NCI-H187 treated with DMSO at 0.1 percent for 48 hours (cell line): ENCODE data around the gene LRRC8D.

Experiments used
- DNase-seq: peaks from one replicate; lab custom pipeline; 2025; lab: John Stamatoyannopoulos, UW

LRRC8D gene

DNA sequence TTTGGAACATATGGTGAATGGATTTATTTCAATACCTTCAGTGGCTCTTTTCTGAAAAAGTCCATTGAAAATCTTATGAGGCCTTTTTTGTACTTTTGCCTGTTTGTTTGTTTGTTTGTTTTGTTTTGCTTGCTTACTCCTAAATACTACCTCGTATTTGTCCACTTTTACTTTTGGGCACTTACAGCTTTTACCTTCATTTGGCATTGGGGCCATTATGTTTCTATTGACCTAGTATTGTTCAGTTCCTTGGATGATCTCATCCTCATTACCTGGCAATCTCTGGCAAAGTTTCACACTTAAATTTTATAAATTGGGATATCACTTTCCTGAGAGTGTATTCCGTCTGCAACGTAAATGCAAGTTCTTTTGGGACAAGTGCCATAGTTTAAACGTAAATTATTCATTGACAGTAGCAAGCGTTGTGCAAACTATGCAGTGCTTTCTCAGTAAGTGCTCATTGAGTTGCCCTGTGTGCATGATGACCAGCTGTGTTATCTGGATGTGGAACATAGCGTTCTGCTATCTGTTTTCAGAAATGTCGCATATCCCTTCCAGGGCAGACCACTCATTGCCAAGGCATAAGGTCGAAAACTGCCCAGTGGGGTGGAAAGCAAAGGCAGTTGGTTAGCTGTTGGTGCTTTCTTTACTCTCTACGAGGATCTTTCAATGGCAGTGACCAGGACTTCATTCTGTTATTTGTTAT lies 51.1 kb downstream of the LRRC8D start:
- no peak for DNase-seq

DNA sequence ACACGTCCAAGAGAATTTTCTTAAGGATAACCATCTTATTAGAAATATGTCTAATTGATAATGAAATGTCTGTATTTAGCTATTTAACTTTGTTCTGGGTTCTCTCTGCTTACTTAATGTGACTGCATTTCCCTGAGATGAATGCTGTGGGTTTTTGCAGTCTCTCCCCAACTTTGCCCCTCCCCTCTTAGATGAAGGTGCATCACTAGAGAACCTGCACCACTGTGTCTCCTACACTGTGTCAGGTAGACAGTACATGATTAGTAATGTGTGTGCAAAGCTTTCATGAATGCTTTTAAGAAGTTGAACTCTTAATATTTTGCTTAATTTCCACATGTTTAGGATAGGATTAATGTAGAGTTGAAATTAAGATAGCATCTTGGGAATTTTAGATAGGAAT lies 51.7 kb downstream of the LRRC8D start:
- no peak for DNase-seq

- no peak for DNase-seq
Measured at GRCh38 chr1:89873288-89873687, 52.5 kb downstream of the LRRC8D start.

DNA sequence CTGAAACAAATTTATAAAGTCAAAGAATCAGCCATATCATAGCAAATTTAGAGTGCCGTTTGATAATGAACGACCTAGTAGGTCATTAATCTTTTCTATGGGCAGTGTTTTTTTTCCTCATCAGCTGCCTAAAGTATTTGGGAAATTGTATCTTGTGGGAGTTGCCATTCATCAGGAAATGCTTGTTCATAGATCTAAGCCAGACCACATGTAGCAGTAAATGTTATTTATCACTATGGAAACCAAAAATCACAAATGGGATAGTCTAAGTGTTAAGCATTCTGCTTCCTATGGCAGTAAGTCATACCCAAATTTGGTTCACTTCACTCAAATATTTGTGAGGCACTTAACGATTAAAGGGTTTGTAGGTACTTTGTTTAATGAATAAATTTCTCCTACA lies 52.9 kb downstream of the LRRC8D start:
- no peak for DNase-seq

DNA sequence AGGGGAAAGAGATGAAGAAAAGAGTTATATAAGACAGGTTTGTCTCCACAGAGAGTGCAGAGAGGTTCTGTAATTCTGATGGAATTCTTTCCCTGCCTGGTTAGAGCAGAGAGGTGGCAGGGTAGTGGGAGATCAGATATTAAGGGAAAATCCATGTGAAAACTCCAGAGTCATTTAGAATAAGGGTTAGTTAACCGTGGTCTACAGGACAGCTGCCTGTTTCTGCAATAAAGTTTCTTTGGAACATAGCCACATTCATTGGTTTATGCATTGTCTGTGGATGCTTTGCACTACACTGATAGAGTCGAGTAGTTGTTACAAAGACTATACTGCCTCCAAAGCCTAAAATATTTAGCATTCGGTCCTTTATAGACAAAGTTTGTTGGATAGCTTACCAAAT lies 55.6 kb downstream of the LRRC8D start:
- no peak for DNase-seq

GRCh38 chr1:89877756-89878155 lies 56.9 kb downstream of the LRRC8D start:
- DNase-seq, result no peak

- no peak for DNase-seq
Measured at GRCh38 chr1:89878256-89878655, 57.4 kb downstream of the LRRC8D start.

DNA sequence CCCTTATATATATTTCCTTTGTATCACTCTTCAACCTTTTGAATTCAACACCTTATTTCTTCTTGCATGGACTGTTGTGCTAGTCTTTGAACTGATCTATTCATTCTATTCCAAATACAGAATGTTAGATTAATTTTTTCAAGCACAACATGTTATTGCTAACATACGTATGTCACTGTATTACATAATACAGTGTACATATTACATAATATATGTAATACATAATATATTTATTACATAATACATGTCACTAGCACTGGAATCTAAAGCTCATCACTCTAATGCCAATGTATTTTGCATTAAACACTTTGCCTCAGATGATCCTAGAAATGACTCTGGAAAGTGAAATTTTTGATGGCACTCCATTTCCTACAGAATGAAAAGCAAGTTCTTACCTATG lies 59.8 kb downstream of the LRRC8D start:
- no peak for DNase-seq

- no peak for DNase-seq
Measured at GRCh38 chr1:89881415-89882058, 60.7 kb downstream of the LRRC8D start.

DNA sequence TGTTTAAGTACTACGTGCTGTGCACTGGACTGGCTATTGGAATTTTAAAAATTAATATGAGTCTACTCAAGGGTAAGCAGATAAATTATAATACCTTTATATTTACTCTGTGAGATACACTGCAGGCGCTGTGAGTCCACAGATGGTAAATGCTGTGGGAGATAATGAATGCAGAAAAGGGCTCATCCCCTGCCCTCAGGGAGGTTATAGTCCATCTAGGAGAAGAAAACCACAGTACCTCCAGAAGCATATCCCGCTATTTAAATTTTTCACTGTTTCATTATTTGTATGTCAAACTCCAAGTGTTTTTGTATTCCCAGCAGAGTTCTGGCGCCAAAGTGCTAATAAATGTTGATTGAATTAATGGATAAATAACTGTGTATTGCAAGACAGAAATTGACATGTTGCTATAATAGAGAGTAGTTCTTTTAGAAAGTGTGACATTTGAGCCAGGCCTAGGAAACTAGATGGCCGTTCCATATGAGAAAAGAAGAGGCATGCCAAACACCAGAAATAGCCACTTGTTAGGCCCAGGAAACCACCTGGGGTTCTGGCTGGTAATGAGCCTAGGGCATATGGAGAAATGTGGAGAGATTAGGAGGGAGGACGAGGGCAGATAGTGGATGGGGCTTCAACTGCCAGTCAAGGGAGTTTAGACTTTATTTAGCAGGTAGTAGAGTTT lies 61.7 kb downstream of the LRRC8D start:
- DNase-seq, result no peak

DNA sequence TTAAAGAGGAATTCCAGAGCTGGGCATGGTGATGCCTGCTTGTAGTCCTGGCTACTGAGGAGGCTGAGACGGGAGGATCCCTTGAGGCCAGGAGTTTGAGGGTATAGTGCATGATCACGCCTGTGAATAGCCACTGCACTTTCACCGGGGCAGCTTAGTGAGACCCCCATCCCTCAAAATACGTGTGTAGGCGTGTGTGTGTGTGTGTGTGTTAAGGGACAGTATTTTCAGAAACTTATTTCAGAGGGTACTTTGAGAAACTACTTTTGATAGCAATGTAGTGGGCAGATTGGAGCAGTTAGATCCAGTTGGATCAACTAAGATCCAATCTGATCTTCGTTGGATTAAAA lies 62.2 kb downstream of the LRRC8D start:
- DNase-seq, result no peak

DNA sequence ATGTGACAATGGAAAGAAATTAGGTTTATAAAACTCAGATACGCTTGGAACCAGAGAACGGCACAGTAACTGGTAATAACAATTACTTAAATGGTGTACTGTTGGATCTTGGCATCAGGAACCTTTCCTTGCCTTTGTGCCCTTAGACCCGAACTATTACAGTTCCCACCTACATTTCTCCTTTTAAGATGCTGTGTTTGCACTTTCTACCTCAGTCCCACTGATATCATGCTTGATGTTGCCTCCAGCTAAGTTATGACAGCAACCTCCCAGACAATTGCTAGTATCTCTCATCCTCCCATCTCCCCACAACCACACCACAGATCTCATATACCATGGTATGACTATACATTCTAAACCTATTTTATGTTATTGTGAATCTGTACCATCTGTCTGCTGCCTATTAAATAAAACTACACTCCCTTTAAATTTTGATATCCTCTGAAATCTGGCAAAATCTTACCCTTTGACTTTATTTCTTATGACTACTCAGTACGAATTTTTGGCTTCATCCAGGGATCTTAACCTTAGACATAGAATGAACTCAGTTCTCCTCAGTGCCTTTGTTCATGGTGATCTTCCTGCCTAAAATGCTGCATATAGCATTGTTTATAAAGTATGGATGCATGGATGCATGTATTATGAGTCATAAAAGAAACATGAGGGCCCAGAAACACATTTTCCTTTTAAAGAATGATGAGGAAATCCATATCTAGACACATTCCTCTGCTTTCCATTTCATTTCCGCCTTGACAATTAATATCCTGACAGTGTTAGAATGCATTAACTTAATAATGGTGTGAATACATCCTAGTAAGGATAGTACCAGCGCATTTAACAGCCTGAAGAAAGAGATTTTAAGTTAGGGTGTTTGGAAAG lies 64.1 kb downstream of the LRRC8D start:
- DNase-seq, result no peak

DNA sequence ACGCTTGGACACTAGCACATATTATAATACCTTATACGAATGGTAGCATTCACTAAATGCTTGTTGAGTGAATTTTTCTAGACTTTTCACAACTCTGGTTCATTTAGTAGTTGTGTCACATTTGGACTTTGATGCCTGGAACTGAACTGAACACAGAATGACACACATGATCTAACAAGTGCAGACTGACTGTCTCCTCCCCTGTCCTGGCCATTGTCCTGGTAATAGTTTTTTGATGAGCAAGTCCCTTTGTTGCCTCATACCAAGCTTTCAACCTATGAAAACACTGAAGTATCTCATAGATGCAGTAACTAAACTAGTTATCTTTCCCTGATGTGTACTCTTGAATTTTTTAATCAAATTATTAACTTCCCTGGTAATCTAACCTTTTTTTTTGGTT lies 66.4 kb downstream of the LRRC8D start:
- no peak for DNase-seq

DNA sequence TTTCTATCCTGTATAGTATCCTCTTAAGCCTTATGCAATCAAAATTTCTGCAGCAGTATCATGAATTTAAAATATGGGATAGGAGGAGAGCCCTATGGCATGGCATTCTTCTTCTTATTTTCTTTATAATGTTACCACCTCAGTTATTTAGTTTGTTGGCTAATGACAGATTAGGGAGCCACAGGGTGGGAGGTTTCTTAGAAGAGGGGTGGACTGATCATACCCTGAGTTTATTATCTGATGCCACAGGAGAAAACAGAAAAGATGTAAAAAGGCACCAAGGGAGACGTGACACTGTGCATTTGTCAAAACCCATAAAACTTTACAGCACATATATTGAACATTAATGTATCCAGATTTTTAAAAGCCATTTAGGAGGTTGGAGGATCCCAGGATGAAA lies 66.9 kb downstream of the LRRC8D start:
- DNase-seq, result no peak

DNA sequence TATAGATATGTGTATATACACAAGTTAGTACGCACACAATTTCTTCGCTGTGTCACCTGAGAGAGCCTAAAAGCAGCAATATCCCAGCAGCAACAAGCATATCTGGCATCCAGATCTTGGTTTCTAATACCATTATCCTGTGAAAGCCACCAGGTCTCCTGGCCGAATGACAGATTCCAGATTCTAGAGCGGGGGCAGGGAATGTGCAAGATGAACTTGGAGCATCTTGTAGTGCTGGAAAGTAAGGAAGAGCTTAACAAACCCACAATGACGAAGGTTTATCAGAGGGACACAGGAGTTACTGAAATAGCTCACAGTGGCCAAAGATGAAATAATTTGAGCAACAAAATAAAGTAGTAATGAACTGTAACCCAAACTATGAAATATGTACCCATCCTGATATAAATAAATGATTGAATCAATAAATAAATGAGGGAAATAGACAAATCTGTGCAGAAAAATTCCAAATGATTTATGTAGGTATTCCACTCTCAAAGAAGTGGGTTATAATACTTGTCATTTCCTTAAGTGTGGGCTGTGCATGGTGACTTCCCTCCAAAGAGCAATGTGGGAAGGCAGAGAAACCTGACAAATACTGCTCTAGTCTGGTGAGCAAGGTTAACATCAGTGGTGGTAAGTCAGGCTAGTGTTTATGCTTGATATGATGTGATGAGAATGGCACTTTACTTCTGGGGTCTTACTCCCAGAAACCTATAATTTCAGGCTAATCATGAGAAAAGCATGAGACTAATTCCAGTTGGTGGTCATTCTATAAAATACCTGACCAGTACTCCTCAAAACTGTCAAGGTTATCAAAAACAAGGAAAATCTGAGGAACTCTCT lies 67.9 kb downstream of the LRRC8D start:
- DNase-seq, result no peak

DNA sequence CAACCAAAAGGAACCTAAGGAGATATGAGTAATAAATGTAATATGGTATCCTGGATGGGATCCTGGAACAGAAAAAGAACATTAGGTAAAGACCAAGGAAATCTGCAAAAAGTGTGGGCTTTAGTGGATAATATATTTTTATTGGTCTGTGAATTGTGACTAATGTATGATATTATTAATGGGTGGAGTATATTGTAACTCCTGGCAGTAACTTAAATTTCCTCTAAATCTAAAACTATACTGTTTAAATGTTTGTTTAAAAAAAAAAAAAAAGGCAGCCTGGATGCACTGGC lies 68.4 kb downstream of the LRRC8D start:
- DNase-seq, result no peak

DNA sequence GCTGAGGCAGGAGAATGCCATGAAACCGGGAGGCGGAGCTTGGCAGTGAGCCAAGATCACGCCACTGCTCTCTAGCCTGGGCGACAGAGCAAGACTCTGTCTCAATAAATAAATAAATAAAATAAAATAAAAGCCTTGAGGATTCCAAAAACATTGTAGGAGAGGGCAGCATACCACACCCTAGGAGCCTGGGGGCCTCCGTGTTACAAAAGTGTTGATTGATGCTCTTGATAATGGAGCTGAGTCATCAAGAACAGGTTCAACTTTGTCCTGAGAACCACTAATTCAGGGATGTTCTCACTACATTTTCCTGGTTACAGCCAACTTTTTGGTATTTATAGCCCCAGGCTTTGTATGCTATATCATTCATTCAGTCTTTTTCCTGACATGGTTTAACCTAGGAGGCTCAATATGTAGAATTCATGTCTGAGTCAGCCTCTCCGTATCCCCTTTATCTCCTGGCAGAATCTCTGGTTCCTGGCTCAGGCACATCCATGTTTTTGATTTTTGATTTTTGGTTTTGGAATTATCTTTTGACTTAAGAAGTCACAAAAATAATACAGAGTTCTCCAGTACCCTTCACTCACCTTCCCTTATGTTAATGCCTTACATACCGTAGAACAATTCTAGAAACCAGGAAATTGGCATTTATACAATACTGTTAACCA lies 69.4 kb downstream of the LRRC8D start:
- DNase-seq, result no peak

GRCh38 chr1:89892816-89893215 lies 72.0 kb downstream of the LRRC8D start:
- no peak for DNase-seq

DNA sequence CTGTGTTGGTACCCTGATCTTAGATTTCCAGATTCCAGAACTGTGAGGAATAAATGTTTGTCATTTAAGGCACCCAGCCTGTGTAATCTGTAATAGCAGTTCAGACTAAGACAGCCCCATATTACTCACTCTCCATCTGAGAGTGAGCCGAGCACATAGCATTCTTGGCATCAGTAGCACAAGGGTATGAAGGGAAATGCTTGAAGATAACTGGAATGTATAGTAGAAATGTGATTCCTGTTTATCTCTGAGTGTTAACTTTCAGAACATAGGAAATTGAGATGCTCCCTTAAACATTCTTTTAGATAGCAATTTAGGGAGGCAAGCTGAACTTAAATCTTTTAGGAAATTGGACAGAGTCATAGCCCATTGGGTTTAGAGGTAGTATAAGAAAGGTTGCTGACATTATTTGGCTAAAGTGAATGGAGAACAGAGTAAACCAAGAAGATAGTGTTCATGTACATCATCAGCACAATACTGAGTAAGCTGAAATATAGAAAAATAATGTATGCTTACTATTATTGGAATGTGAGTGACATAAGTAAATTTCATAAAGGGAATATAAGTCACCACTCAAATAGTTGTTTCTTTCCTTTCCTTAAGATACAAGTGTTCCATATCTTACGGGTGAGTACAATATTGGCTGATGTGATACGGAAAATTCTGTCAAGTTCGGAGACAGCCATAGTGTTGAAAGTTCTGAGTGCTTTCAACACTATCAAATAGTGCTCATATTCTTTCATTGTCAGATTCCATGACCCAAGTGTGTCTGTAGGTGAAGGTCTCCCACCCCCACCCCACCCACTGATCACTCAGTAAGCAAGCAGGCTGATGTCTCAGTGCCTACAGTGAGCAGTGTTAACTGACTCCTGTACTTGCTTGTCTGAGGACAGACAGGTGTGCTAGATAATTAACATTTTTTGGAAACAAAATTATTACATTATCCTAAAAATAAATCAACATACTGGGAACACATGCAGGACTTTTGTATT lies 73.7 kb downstream of the LRRC8D start:
- no peak for DNase-seq
